HepG2 (cell line): ENCODE measurements around the gene F7. TPM values are rescaled to one million over a fixed set of nuclear protein-coding genes. Genes with fewer than 3 reads are reported as not detected.

Experiments used
- ATAD3A ChIP-seq: sonication (generic); formaldehyde crosslinking; IDR thresholded peaks from 2 replicates; pipeline ENCODE4 v1.4.0; 2020; ENCODE audit warnings: missing genetic modification reagents
- CHCHD3 ChIP-seq: sonication (generic); formaldehyde crosslinking; IDR thresholded peaks from 2 replicates; pipeline ENCODE4 v1.8.0; 2022; ENCODE audit warnings: mild to moderate bottlenecking, missing genetic modification reagents, moderate library complexity
- CTCF ChIP-seq: sonication (generic); formaldehyde crosslinking; IDR thresholded peaks from 2 replicates; pipeline ENCODE4 v1.5.0; 2020; ENCODE audit warnings: mild to moderate bottlenecking, missing genetic modification reagents, moderate library complexity
- DMAP1 ChIP-seq: IDR thresholded peaks from 2 replicates; pipeline ENCODE4 v1.6.1; 2016
- DR1 ChIP-seq: sonication (generic); formaldehyde crosslinking; IDR thresholded peaks from 2 replicates; pipeline ENCODE4 v1.8.0; 2021; ENCODE audit warnings: mild to moderate bottlenecking, missing genetic modification reagents, inconsistent platforms
- HOXD1 ChIP-seq: sonication (generic); formaldehyde crosslinking; IDR thresholded peaks from 2 replicates; pipeline ENCODE4 v1.5.0; 2020; ENCODE audit warnings: missing genetic modification reagents
- KAT8 ChIP-seq: IDR thresholded peaks from 2 replicates; pipeline ENCODE4 v1.6.1; 2016; ENCODE audit warnings: missing genetic modification reagents, missing compliant biosample characterization
- KDM5B ChIP-seq: sonication (generic); formaldehyde crosslinking; IDR thresholded peaks from 2 replicates; pipeline ENCODE4 v1.4.0; 2020; ENCODE audit warnings: missing genetic modification reagents, mild to moderate bottlenecking, borderline replicate concordance
- KLF13 ChIP-seq: sonication (generic); formaldehyde crosslinking; IDR thresholded peaks from 2 replicates; pipeline ENCODE4 v1.4.0; 2020; ENCODE audit warnings: mild to moderate bottlenecking, missing genetic modification reagents
- MAZ ChIP-seq, 2 experiments: sonication (generic) in 1 of 2; formaldehyde crosslinking in 1 of 2; IDR thresholded peaks; 2 replicates each; pipeline versions ENCODE4 v1.5.0 to v1.6.1; 2012 to 2020; ENCODE audit warnings: low read depth in 2 of 2, mild to moderate bottlenecking in 2 of 2, borderline replicate concordance in 1 of 2, improper control_type of control experiment in 1 of 2, low read length in 1 of 2, missing genetic modification reagents in 1 of 2, moderate library complexity in 1 of 2
- RELA ChIP-seq: sonication (generic); formaldehyde crosslinking; IDR thresholded peaks from 2 replicates; pipeline ENCODE4 v1.4.0; 2020; ENCODE audit warnings: missing genetic modification reagents
- ZMAT3 ChIP-seq: sonication (generic); formaldehyde crosslinking; conservative IDR thresholded peaks from 2 replicates; pipeline ENCODE4 v1.7.0; 2021; ENCODE audit warnings: missing genetic modification reagents
- ZNF292 ChIP-seq: sonication (generic); formaldehyde crosslinking; IDR thresholded peaks from 2 replicates; pipeline ENCODE4 v1.8.1; 2022; ENCODE audit warnings: mild to moderate bottlenecking, low read depth, missing genetic modification reagents, borderline replicate concordance
- ZNF296 ChIP-seq: sonication (generic); formaldehyde crosslinking; conservative IDR thresholded peaks from 2 replicates; pipeline ENCODE4 v1.5.0; 2020; ENCODE audit warnings: mild to moderate bottlenecking, missing genetic modification reagents
- ZNF326 ChIP-seq: sonication (generic); formaldehyde crosslinking; IDR thresholded peaks from 2 replicates; pipeline ENCODE4 v1.4.0; 2020; ENCODE audit warnings: missing genetic modification reagents, borderline replicate concordance
- ZNF414 ChIP-seq: sonication (generic); formaldehyde crosslinking; IDR thresholded peaks from 2 replicates; pipeline ENCODE4 v1.5.0; 2020; ENCODE audit warnings: missing genetic modification reagents
- ZNF580 ChIP-seq: IDR thresholded peaks from 2 replicates; pipeline ENCODE4 v1.6.1; 2016; ENCODE audit warnings: low read depth, borderline replicate concordance
- ZNF605 ChIP-seq: sonication (generic); formaldehyde crosslinking; IDR thresholded peaks from 2 replicates; pipeline ENCODE4 v1.8.0; 2022; ENCODE audit warnings: mild to moderate bottlenecking, missing genetic modification reagents
- ZNF629 ChIP-seq: sonication (generic); formaldehyde crosslinking; conservative IDR thresholded peaks from 2 replicates; pipeline ENCODE4 v1.5.0; 2020; ENCODE audit warnings: missing genetic modification reagents
- ZNF775 ChIP-seq: sonication (generic); formaldehyde crosslinking; IDR thresholded peaks from 2 replicates; pipeline ENCODE4 v1.4.0; 2020; ENCODE audit warnings: missing genetic modification reagents, mild to moderate bottlenecking, moderate library complexity, borderline replicate concordance
- ZNF782 ChIP-seq: sonication (generic); formaldehyde crosslinking; IDR thresholded peaks from 2 replicates; pipeline ENCODE4 v1.4.0; 2020; ENCODE audit warnings: missing genetic modification reagents, mild to moderate bottlenecking, borderline replicate concordance
- polyA plus RNA-seq, 8 experiments: library from polyadenylated mRNA; depleted of rRNA in 3 of 8; stranded (reverse) in 7 of 8; unstranded in 1 of 8; fragments of >200 nt; fragmentation: Illumina TruSeq in 4 of 8; extraction: Trizol in 4 of 8; gene quantifications; 2 replicates each; pipeline versions ENCODE4 v1.2.1 to v1.2.3, GENCODE V29; 2011 to 2016; ENCODE audit warnings: low read depth in 4 of 8, missing spikeins in 1 of 8, mixed read lengths in 1 of 8; ENCODE audit not compliant: insufficient read depth in 1 of 8
- total RNA-seq, 5 experiments: library from RNA; depleted of rRNA; stranded (reverse); fragments of >200 nt; fragmentation: Illumina TruSeq; extraction: Trizol; gene quantifications; 2 replicates each; pipeline ENCODE4 v1.2.3, GENCODE V29; 2016; ENCODE audit warnings: low read depth in 1 of 5
- TF ChIP-seq, protein P1 (sequence below): IDR thresholded peaks from 2 replicates; pipeline ENCODE4 v1.6.1; 2016; ENCODE audit warnings: control low read depth
- TF ChIP-seq, protein P2 (sequence below): fragments of 450-650 bp; IDR thresholded peaks from 2 replicates; pipeline ENCODE4 v1.6.1; 2017
- TF ChIP-seq, protein P3 (sequence below): sonication (generic); formaldehyde crosslinking; IDR thresholded peaks from 2 replicates; pipeline ENCODE4 v1.4.0; 2020; ENCODE audit warnings: missing genetic modification reagents, mild to moderate bottlenecking, borderline replicate concordance

F7 gene
- total and polyA plus RNA-seq, 2 of the 13 experiments (the other 11 are each of a cell fraction or from before 2014, with no cell fraction given): 12.6 to 26.5 TPM

DNA sequence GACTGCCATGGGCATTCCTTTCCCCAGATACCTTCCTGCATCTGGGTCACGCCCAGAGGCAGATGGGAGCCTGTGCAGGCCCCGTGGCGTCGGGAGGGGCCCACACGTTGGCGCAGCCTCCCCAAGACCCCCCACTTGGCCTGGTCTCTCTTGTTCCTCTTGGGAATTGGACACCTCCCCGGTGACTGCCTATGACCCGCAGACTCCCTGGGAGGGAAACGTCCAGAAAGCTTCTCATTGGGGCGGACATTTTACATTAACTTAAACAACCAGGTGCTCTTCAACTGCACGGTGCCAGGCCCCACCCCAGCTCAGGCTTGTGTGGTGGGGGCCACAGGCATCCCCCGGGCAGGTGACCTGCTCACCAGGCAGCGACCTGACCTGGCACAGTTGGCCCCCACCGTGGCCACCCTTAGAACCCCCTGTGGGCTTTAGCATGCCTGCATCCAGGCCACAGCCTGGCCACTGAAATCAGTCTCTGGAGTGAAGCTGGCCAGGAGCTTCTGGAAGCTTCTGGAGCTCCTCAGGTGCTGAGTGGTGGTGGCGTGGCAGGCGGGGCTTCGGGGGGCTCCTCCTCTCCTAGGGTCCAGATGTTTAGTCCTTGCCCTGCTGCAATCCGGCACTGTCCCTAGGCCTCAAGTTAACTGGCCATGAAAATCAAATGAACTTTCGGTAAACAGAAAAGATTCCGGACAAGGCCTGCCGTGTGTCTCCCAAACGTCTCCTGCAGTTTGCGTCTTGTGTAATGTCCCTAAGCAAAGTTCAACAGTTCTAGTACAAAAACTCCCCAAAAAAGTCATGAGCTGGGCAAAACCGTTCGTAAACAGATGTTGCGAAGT, 44.3 kb downstream of the F7 start (continued):
- TF ChIP-seq ZNF782 (CRISPR knock-in tag) (0 out of 2 replicates have a peak, but pooled peaks have one; percentile 46), ZMAT3 (CRISPR knock-in tag) (peak; percentile 75; the same call in 1 of the 2 replicates), ZNF605 (no peak), ATAD3A (CRISPR knock-in tag) (no peak), KDM5B (CRISPR knock-in tag) (no peak), ZNF775 (no peak), ZNF414 (CRISPR knock-in tag) (no peak), DR1 (CRISPR knock-in tag) (no peak), CHCHD3 (CRISPR knock-in tag) (no peak), CTCF (no peak), KLF13 (CRISPR knock-in tag) (no peak), RELA (CRISPR knock-in tag) (no peak), ZNF296 (CRISPR knock-in tag) (no peak), DMAP1 (CRISPR knock-in tag) (peak; percentile 43; the same call in 1 of the 2 replicates), ZNF292 (CRISPR knock-in tag) (no peak), ZNF326 (CRISPR knock-in tag) (no peak), KAT8 (CRISPR knock-in tag) (no peak), ZNF629 (CRISPR knock-in tag) (no peak), MAZ (IDR thresholded peaks at IDR 0.05; ENCODE audit: borderline replicate concordance, low read depth, low read length) (no peak), MAZ (CRISPR knock-in tag; IDR thresholded peaks at IDR 0.05; ENCODE audit: low read depth) (peak; percentile 70), HOXD1 (CRISPR knock-in tag) (no peak), ZNF580 (CRISPR knock-in tag) (no peak)
- TF ChIP-seq, protein P1, sequence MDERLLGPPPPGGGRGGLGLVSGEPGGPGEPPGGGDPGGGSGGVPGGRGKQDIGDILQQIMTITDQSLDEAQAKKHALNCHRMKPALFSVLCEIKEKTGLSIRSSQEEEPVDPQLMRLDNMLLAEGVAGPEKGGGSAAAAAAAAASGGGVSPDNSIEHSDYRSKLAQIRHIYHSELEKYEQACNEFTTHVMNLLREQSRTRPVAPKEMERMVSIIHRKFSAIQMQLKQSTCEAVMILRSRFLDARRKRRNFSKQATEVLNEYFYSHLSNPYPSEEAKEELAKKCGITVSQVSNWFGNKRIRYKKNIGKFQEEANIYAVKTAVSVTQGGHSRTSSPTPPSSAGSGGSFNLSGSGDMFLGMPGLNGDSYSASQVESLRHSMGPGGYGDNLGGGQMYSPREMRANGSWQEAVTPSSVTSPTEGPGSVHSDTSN (CRISPR knock-in tag): no peak
- TF ChIP-seq, protein P2, sequence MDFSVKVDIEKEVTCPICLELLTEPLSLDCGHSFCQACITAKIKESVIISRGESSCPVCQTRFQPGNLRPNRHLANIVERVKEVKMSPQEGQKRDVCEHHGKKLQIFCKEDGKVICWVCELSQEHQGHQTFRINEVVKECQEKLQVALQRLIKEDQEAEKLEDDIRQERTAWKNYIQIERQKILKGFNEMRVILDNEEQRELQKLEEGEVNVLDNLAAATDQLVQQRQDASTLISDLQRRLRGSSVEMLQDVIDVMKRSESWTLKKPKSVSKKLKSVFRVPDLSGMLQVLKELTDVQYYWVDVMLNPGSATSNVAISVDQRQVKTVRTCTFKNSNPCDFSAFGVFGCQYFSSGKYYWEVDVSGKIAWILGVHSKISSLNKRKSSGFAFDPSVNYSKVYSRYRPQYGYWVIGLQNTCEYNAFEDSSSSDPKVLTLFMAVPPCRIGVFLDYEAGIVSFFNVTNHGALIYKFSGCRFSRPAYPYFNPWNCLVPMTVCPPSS: no peak
- TF ChIP-seq, protein P3, sequence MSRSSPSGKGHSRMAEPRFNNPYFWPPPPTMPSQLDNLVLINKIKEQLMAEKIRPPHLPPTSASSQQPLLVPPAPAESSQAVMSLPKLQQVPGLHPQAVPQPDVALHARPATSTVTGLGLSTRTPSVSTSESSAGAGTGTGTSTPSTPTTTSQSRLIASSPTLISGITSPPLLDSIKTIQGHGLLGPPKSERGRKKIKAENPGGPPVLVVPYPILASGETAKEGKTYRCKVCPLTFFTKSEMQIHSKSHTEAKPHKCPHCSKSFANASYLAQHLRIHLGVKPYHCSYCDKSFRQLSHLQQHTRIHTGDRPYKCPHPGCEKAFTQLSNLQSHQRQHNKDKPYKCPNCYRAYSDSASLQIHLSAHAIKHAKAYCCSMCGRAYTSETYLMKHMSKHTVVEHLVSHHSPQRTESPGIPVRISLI: peak; percentile 24; the same call in 1 of the 2 replicates
